Measurements from ENCODE around the gene OR10H3. TPM values are rescaled to one million over a fixed set of nuclear protein-coding genes. Genes with fewer than 3 reads are reported as not detected.

OR10H3 gene
- total RNA-seq, 1 experiment from 2014 or later = not detected

GRCh38 chr19:15722956-15723355 is 14.8 kb upstream of the OR10H3 start:
- H3K9ac ChIP-seq (ENCODE audit: low read length) = no peak overlapping the region
- H3K79me2 ChIP-seq (ENCODE audit: low read length) = no peaks in the 10 kb centered on the region
- intact Hi-C loops (cut with micrococcal nuclease) = no loop called here
- no peaks in the 10 kb centered on the region for H4K20me1 ChIP-seq (ENCODE audit: low read length)
- H3K4me3 ChIP-seq (ENCODE audit: low read length) = no peak overlapping the region
- no peaks in the 10 kb centered on the region for H3F3A ChIP-seq (ENCODE audit: low read length, unreplicated experiment)
- no TSS peak for BruUV-seq (replicated peaks)
- ChIA-PET CTCF (no interaction called here), POLR2A (ENCODE audit: unreplicated experiment) (no interaction called here)
- no peaks in the 10 kb centered on the region for H3K36me3 ChIP-seq (ENCODE audit: low read depth, low read length)
- 0 out of 2 replicates have a peak, but pooled peaks cover 5% of the 10 kb centered on the region for H3K9me3 ChIP-seq (ENCODE audit: low read length)
- no peak overlapping the region for H3K27ac ChIP-seq (ENCODE audit: low read length)
- H2AFZ ChIP-seq (ENCODE audit: low read length) = no peak overlapping the region
- no peak overlapping the region for H3K4me2 ChIP-seq (ENCODE audit: low read length)
- no peaks in the 10 kb centered on the region for H3K4me1 ChIP-seq (ENCODE audit: insufficient read depth, low read length)
- ATAC-seq (no peak), DNase-seq (no peak)
- H3K9me2 ChIP-seq (replicated peaks; ENCODE audit: low read length) = no peaks in the 10 kb centered on the region
- H3K27me3 ChIP-seq (ENCODE audit: low read length) = peaks cover 24% of the 10 kb centered on the region
- TF ChIP-seq EZH2phosphoT487 (IDR thresholded peaks at IDR 0.05; ENCODE audit: borderline replicate concordance, low read length) (no peak), CTCF (conservative IDR thresholded peaks at IDR 0.05; ENCODE audit: low read depth, low read length) (no peak), EZH2 (IDR thresholded peaks at IDR 0.05; ENCODE audit: low read length, unreplicated experiment) (no peak)

GRCh38 chr19:15727724-15728123 is 10.1 kb upstream of the OR10H3 start, which contains the start of gene OR10H2:
OR10H2 (plus strand) TSS chr19:15728024; CDS start chr19:15728044, 20 bp downstream.
- ATAC-seq (no peak), DNase-seq (no peak)
- Histone ChIP-seq H3K9ac (ENCODE audit: low read length) (no peak within 1 kb of the TSS), H2AFZ (ENCODE audit: low read length) (no peak within 1 kb of the TSS), H4K20me1 (ENCODE audit: low read length) (no peaks in the 10 kb centered on the region), H3K4me1 (ENCODE audit: insufficient read depth, low read length) (no peaks in the 10 kb centered on the region), H3K79me2 (ENCODE audit: low read length) (no peaks in the 10 kb centered on the region), H3F3A (ENCODE audit: low read length, unreplicated experiment) (no peaks in the 10 kb centered on the region), H3K4me2 (ENCODE audit: low read length) (no peak within 1 kb of the TSS), H3K27ac (ENCODE audit: low read length) (no peak within 1 kb of the TSS), H3K9me2 (replicated peaks; ENCODE audit: low read length) (no peaks in the 10 kb centered on the region), H3K36me3 (ENCODE audit: low read depth, low read length) (no peaks in the 10 kb centered on the region), H3K4me3 (ENCODE audit: low read length) (no peak within 1 kb of the TSS), H3K9me3 (ENCODE audit: low read length) (no peaks in the 10 kb centered on the region), H3K27me3 (ENCODE audit: low read length) (peaks cover 16% of the 10 kb centered on the region)
- ChIA-PET CTCF (no interaction called here), POLR2A (ENCODE audit: unreplicated experiment) (no interaction called here)
- intact Hi-C loops (cut with micrococcal nuclease) = no loop called here
- BruUV-seq (replicated peaks) = no TSS peak
- TF ChIP-seq EZH2phosphoT487 (IDR thresholded peaks at IDR 0.05; ENCODE audit: borderline replicate concordance, low read length) (no peak), EZH2 (IDR thresholded peaks at IDR 0.05; ENCODE audit: low read length, unreplicated experiment) (no peak), CTCF (conservative IDR thresholded peaks at IDR 0.05; ENCODE audit: low read depth, low read length) (no peak)

GRCh38 chr19:15730538-15730937 is 7.2 kb upstream of the OR10H3 start:
- no peak overlapping the region for H2AFZ ChIP-seq (ENCODE audit: low read length)
- intact Hi-C loops (cut with micrococcal nuclease) = no loop called here
- DNase-seq (no peak), ATAC-seq (no peak)
- H3K9me2 ChIP-seq (replicated peaks; ENCODE audit: low read length) = no peaks in the 10 kb centered on the region
- ChIA-PET CTCF (no interaction called here), POLR2A (ENCODE audit: unreplicated experiment) (no interaction called here)
- no peaks in the 10 kb centered on the region for H4K20me1 ChIP-seq (ENCODE audit: low read length)
- H3K27ac ChIP-seq (ENCODE audit: low read length) = no peak overlapping the region
- no peaks in the 10 kb centered on the region for H3K4me1 ChIP-seq (ENCODE audit: insufficient read depth, low read length)
- H3K4me3 ChIP-seq (ENCODE audit: low read length) = no peak overlapping the region
- H3K9ac ChIP-seq (ENCODE audit: low read length) = no peak overlapping the region
- BruUV-seq (replicated peaks) = no TSS peak
- TF ChIP-seq CTCF (conservative IDR thresholded peaks at IDR 0.05; ENCODE audit: low read depth, low read length) = no peak
- no peaks in the 10 kb centered on the region for H3K9me3 ChIP-seq (ENCODE audit: low read length)
- no peak overlapping the region for H3K4me2 ChIP-seq (ENCODE audit: low read length)
- no peaks in the 10 kb centered on the region for H3K36me3 ChIP-seq (ENCODE audit: low read depth, low read length)
- no peaks in the 10 kb centered on the region for H3K79me2 ChIP-seq (ENCODE audit: low read length)
- H3F3A ChIP-seq (ENCODE audit: low read length, unreplicated experiment) = no peaks in the 10 kb centered on the region
- H3K27me3 ChIP-seq (ENCODE audit: low read length) = peaks cover 37% of the 10 kb centered on the region
